Rectal smooth muscle tissue (tissue), 1 donor: ENCODE data around the gene SORCS2.

Source experiments
- H3K27ac ChIP-seq: one replicate; pipeline ENCODE4 v1.7.0; 2013; ENCODE audit warnings: low read depth, low read length, inconsistent platforms
- H3K27me3 ChIP-seq: one replicate; pipeline ENCODE4 v1.7.0; 2013; ENCODE audit warnings: low read length; ENCODE audit not compliant: control insufficient read depth, insufficient read depth
- H3K36me3 ChIP-seq: one replicate; pipeline ENCODE4 v1.7.0; 2013; ENCODE audit warnings: low read length; ENCODE audit not compliant: control insufficient read depth, insufficient read depth
- H3K4me1 ChIP-seq: one replicate; pipeline ENCODE4 v1.7.0; 2013; ENCODE audit warnings: low read length; ENCODE audit not compliant: control insufficient read depth, insufficient read depth
- H3K4me3 ChIP-seq: one replicate; pipeline ENCODE4 v1.7.0; 2013; ENCODE audit warnings: low read length
- H3K9ac ChIP-seq: one replicate; pipeline ENCODE4 v1.7.0; 2013; ENCODE audit warnings: low read length

Gene SORCS2

GRCh38 chr4:7228734-7229133, 36.4 kb downstream of the SORCS2 start:
- Histone ChIP-seq H3K9ac (no peak overlapping the region), H3K4me3 (no peak overlapping the region), H3K4me1 (no peaks in the 10 kb centered on the region), H3K36me3 (no peaks in the 10 kb centered on the region), H3K27me3 (no peaks in the 10 kb centered on the region), H3K27ac (no peak overlapping the region)

GRCh38 chr4:7232061-7232650, 39.8 kb downstream of the SORCS2 start:
- Histone ChIP-seq H3K9ac (no peak overlapping the region), H3K27me3 (no peaks in the 10 kb centered on the region), H3K36me3 (no peaks in the 10 kb centered on the region), H3K27ac (no peak overlapping the region), H3K4me3 (no peak overlapping the region), H3K4me1 (peaks cover 2% of the 10 kb centered on the region)

DNA sequence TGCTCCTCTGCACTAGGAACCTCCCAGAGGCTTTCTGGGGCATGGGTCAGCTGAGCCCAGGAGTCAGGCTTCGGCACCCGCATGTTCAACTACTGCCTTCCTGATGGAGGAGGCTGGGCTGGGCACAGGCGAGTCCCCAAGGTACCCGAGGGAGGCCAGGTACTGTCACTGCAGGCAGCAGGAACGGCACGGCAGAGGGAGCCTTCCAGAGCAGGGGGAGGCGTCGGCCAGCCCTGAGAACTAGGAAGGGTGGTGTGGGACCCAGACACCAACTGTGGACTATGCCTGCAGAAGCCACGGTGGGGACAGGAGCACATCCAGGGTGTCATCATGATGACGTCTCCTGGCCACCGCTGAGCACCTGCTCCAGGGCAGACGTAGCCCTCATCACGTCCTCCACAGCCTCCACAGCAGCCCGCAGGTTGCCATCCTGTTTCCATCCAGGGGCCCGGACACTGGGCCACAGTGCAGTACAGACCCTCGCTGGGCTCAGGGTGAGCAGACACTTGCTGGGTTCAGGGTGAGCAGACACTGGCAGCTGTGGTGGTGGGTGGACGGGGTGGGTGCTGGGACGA, 40.8 kb downstream of the SORCS2 start:
- Histone ChIP-seq H3K36me3 (no peaks in the 10 kb centered on the region), H3K4me1 (peaks cover 3% of the 10 kb centered on the region), H3K27me3 (no peaks in the 10 kb centered on the region), H3K27ac (no peak overlapping the region), H3K4me3 (no peak overlapping the region), H3K9ac (no peak overlapping the region)

- H3K4me3 ChIP-seq = no peak overlapping the region
- no peak overlapping the region for H3K9ac ChIP-seq
- no peak overlapping the region for H3K27ac ChIP-seq
- peaks cover 3% of the 10 kb centered on the region for H3K4me1 ChIP-seq
- H3K27me3 ChIP-seq = no peaks in the 10 kb centered on the region
- no peaks in the 10 kb centered on the region for H3K36me3 ChIP-seq
Measured at GRCh38 chr4:7233601-7234000, 41.3 kb downstream of the SORCS2 start.

DNA sequence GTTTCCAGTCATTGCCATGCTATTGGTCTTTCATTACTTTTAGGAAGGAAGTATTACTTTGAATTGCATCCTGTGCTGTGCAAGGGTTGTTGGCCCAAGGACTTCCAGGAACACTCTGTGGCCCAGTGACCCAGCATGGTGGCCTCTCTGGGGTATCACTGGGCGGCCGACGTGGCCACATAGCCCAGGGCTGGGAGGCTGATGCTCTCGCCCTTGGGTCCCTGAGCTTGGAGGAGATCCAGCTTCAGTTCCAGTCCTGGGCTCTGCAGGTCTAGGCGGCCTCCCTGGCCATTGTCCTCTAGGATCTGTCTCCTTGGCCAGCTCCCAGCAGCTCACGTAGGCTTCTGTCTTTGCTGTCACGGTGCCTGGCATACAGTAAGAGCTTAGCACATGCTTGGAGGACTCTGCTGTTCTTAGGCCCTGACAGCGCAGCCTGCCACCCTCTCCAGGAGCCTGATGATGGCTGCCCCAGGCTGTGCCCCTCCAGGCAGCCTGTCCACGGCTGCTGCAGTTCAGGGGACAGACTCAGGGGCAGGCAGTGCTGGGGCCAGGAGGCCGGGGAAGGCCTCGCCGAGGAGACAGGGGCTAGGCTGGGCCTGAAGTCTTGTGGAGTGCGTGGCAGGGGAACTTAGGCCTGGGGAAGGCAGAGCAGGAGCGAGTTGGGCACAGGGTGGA, 42.2 kb downstream of the SORCS2 start:
- no peak overlapping the region for H3K9ac ChIP-seq
- no peak overlapping the region for H3K4me3 ChIP-seq
- no peak overlapping the region for H3K27ac ChIP-seq
- H3K4me1 ChIP-seq = peaks cover 3% of the 10 kb centered on the region
- H3K36me3 ChIP-seq = no peaks in the 10 kb centered on the region
- H3K27me3 ChIP-seq = no peaks in the 10 kb centered on the region

- Histone ChIP-seq H3K4me1 (peaks cover 3% of the 10 kb centered on the region), H3K9ac (no peak overlapping the region), H3K36me3 (no peaks in the 10 kb centered on the region), H3K4me3 (no peak overlapping the region), H3K27ac (no peak overlapping the region), H3K27me3 (no peaks in the 10 kb centered on the region)
Measured at GRCh38 chr4:7235030-7235380, 42.7 kb downstream of the SORCS2 start.

DNA sequence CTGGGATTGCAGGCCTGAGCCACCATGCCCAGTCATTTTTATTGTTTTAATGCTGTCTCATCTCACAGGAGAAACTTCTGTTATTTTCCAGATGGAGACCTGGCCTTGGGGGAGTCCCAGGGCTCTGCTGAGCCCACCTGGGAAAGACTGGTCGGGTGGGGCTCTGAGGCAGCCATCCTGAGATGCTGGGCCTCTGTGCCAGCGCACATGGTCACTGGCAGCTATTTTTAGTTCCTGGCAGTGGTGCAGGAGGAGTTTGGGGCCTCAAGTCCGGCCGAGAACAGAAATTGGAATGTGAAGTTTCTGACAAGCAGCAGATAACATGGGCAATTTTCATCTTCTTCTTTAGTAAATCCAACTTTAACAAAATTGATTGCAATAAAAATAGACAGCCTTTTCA, 44.5 kb downstream of the SORCS2 start:
- H3K9ac ChIP-seq = no peak overlapping the region
- no peak overlapping the region for H3K27ac ChIP-seq

DNA sequence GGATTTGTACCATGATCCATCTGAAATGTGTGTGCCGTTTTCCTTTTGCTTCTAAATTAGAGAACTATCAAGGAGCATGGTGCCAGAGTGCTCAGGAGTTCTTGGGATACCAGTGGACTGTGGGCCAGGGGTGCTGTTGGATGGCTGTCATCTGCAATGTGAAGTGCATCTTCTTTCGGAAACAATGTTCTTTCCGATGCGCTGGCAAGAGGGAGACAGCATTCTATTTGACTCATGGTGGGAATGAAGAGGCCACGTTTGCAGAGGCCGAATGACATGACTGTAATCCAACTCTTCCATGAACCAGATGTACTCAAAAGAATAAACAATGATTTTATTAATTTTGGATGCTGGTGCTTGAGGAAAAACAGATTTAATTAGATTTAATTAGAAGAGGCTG, 45.5 kb downstream of the SORCS2 start:
- no peak overlapping the region for H3K4me3 ChIP-seq
- no peaks in the 10 kb centered on the region for H3K27me3 ChIP-seq
- H3K4me1 ChIP-seq = peaks cover 3% of the 10 kb centered on the region
- no peaks in the 10 kb centered on the region for H3K36me3 ChIP-seq
- H3K27ac ChIP-seq = peak overlapping the region; percentile 3
- no peak overlapping the region for H3K9ac ChIP-seq

More for the DNA sequence above, 44.5 kb downstream of the SORCS2 start:
- Histone ChIP-seq H3K27me3 (no peaks in the 10 kb centered on the region), H3K4me3 (no peak overlapping the region), H3K36me3 (no peaks in the 10 kb centered on the region), H3K4me1 (peaks cover 3% of the 10 kb centered on the region)

- H3K36me3 ChIP-seq = no peaks in the 10 kb centered on the region
- no peaks in the 10 kb centered on the region for H3K27me3 ChIP-seq
- no peak overlapping the region for H3K9ac ChIP-seq
- H3K27ac ChIP-seq = no peak overlapping the region
- H3K4me3 ChIP-seq = no peak overlapping the region
- peaks cover 4% of the 10 kb centered on the region for H3K4me1 ChIP-seq
Measured at GRCh38 chr4:7238300-7238960, 46.1 kb downstream of the SORCS2 start.

DNA sequence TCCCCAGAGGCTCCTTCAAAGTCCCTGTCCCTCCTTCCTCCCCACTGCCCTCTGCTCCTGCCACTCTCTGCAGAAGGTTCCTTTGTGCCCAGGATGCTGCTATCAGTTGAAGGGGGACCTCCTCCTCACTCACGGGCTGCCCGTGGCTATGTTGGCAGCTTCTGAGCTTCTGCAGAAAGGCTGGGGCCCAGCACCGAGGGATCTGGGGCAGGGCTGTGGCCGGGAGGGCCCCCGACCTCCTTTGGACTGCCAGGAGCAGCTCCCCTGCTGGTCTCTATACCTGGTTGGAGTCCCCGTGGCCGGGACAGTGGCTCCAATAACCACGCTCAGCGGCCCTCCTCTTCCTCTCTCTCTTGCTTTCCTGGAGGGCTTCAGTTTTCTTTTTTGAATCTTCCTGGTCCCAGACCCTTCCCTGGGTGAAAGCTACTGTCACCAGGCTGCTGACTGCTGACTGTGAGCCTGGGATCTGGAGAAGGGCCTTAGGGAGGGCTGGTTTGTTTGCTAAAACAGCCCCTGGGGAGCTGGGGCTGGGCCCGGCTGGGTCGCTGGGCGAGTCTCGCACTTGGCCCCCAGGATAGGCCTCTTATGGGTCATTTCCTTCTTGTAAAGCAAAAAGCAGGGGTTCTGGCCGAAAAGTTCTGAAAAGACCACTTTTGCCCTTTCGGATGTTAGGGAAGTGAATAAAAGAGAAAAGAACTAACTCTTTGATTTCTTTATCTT, 46.9 kb downstream of the SORCS2 start:
- H3K4me3 ChIP-seq = no peak overlapping the region
- no peak overlapping the region for H3K9ac ChIP-seq
- no peaks in the 10 kb centered on the region for H3K27me3 ChIP-seq
- H3K4me1 ChIP-seq = peaks cover 10% of the 10 kb centered on the region
- no peak overlapping the region for H3K27ac ChIP-seq
- no peaks in the 10 kb centered on the region for H3K36me3 ChIP-seq

- no peak overlapping the region for H3K9ac ChIP-seq
- H3K27me3 ChIP-seq = no peaks in the 10 kb centered on the region
- no peaks in the 10 kb centered on the region for H3K36me3 ChIP-seq
- no peak overlapping the region for H3K27ac ChIP-seq
- H3K4me1 ChIP-seq = peaks cover 10% of the 10 kb centered on the region
- H3K4me3 ChIP-seq = no peak overlapping the region
Measured at GRCh38 chr4:7239844-7240243, 47.5 kb downstream of the SORCS2 start.

DNA sequence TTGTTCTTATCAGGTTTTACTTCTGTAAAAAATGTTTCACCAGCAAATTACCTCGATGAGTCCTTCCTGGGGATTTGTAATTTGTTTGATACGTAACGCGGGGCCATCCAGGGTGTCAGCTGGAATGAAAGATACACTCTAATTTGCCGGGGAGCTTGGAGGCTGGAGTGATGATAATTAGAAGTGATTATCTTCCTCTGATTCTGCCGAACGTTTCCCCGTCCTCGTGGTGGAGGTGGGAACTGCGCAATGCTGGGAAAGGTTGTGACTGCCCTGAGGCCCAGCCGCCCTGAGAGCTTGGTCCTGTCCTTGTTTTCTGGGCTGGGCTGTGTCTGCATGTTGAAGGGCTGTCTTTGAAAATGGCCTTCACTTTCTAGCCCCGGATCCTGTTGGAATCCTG, 48.0 kb downstream of the SORCS2 start:
- no peaks in the 10 kb centered on the region for H3K27me3 ChIP-seq
- H3K36me3 ChIP-seq = no peaks in the 10 kb centered on the region
- H3K4me1 ChIP-seq = peaks cover 10% of the 10 kb centered on the region
- H3K9ac ChIP-seq = no peak overlapping the region
- H3K4me3 ChIP-seq = no peak overlapping the region
- H3K27ac ChIP-seq = no peak overlapping the region
